Hindlimb muscle (tissue), 1 donor: ENCODE measurements around the gene SSNA1. TPM values are rescaled to one million over a fixed set of nuclear protein-coding genes. Genes with fewer than 3 reads are reported as not detected.

Experiments used
- DNase-seq: peaks from one replicate; pipeline ENCODE4 v3.0.0-alpha.2; 2013
- polyA plus RNA-seq: library from polyadenylated mRNA; unstranded; fragments of 120-200 nt; gene quantifications from one replicate; pipeline ENCODE4 v1.2.1, GENCODE V29; 2013; ENCODE audit not compliant: insufficient read length

SSNA1 gene
- polyA plus RNA-seq, 1 donor, result 66.5 TPM

DNA sequence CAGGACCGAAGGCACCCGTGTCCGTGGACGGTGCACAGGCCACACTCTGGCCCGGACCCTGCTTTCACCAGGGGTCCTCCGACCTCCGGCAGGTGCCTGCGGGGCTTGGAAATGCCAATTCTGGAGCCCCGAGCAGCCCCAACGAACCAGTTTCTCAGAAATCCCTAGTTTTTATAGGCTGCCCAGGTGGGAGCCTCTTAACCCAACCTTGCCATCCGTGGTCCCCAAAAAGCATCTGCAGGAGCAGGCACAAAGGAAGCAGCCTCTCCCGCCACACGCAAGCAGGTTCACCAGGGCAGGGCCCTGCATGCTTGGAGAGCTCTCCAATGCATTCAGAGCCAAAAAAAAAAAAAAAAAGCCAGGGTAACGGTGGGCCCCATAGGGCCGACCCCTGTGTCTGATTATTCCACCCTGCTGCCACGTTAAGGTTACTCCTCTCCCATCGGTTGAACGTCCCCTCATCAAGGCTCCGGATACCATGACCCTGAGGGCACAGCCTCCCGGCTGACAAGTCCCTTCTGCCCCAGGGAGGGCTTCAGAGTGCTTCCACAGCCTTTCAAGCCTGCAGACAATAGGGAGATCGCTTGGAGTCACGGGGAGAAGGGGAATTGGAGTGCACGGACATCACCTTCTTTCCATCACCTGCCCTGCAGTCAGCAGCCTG lies 12.9 kb downstream of the SSNA1 start:
- no peak for DNase-seq

DNA sequence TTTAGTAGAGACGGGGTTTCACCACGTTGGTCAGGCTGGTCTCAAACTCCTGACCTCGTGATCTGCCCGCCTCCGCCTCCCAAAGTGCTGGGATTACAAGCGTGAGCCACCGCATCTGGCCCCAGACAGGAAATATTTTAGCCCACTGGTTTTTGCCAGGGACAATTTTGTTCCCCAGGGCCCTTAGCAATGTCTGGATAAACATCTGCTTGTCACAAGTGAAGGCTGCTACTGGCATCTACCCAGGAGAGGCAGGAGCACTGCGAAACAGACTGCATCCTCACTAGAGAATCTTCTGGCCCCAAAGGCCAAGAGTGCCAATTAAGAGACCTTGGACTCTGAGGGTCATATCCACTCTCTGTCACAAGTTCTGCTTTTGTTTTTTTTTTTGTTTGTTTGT lies 14.5 kb downstream of the SSNA1 start:
- no peak for DNase-seq

DNA sequence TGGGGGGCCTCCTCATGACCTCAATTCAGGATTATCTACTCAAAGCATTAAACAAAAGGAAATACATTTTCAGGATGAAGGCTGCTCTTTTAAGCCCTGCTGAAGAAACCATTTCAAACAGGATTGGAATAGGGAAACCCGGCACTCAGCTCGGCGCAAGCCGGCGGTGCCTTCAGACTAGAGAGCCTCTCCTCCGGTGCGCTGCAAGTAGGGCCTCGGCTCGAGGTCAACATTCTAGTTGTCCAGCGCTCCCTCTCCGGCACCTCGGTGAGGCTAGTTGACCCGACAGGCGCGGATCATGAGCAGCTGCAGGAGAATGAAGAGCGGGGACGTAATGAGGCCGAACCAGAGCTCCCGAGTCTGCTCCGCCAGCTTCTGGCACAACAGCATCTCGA lies 16.3 kb downstream of the SSNA1 start:
- DNase-seq, result no peak

DNA sequence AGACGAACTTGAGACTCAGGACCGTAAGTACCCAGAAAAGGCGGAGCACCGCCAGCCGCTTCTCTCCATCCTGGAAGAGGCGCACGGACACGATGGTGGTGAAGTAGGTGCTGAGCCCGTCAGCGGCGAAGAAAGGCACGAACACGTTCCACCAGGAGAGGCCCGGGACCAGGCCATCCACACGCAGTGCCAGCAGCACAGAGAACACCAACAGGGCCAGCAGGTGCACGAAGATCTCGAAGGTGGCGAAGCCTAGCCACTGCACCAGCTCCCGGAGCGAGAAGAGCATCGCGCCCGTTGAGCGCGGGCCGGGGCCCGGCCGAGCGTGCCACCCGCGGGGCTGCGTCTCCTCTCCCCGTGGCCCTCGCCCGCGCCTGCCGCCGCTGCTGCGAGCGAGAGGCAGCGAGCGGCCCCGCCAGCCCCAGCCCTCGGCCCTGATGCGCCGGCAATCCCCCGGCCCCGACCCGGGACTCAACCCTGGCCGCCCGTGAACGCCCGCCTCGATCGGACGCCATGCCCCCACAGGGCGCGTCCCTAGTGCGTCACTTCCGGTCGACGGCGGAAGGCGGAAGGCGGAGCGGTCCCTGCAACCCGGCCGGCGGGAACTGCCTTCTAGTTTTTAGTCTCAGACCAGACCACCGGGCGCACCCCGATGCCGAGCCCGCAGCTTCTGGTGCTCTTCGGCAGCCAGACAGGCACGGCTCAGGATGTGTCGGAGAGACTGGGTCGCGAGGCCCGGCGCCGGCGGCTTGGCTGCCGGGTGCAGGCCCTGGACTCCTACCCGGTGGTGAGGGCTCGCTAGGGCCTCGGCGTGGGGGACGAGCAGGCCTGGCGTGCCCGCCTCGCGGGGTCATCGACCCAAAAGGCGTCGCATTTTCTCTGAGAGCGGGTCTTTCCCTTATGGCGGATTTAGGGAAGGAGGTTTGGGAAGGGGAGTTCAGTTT lies 16.9 kb downstream of the SSNA1 start, which contains the start of the genes NDOR1 and TMEM203:
Gene NDOR1, plus strand, starts transcription at position 575 of the 944 bp plus-strand sequence. Its CDS starts 78 bp downstream, at position 653.
Gene TMEM203, minus strand, starts transcription at position 523 of the 944 bp plus-strand sequence. Its CDS starts 234 bp downstream, at position 289.
- peak; percentile 94 for DNase-seq

DNA sequence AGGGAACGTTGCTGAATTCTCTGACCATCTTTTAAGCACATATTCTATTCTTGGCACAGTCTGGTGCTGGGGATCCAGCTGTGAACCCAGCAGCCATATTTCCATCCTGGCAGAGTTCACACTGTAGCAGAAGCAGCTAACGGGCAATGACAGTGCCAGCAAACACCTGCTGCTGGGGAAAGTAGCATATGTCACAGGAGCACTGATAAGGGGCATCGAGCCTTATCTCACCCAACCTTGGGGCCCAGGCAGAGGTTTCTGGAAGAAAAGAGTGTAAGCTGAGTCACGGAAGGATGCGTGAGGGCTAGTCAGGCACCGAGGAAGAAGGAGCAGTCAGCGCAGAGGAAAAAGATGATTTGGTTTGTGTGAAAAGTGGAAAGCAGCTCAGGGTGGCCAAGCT lies 18.1 kb downstream of the SSNA1 start:
- DNase-seq, result no peak

DNA sequence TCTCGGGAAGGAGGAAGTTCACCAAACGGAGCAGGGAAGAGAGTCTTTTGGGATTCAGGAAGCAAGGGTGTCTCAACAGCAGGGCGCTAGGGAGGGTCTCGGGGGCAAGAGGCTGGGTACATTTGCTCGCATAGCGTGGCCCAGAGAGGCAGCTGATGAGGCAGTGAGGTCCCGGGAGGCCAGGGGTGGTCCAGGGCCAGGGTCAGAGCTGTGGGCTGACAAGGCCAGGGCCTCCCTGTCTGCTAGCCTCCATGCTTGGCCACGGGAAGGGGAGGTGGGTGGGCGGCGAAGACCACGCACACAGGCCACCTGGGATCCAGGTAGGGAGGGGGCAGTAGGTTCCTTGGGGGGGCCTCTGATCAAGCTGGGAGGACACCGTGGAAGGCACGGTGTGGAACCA lies 23.1 kb downstream of the SSNA1 start:
- no peak for DNase-seq

DNA sequence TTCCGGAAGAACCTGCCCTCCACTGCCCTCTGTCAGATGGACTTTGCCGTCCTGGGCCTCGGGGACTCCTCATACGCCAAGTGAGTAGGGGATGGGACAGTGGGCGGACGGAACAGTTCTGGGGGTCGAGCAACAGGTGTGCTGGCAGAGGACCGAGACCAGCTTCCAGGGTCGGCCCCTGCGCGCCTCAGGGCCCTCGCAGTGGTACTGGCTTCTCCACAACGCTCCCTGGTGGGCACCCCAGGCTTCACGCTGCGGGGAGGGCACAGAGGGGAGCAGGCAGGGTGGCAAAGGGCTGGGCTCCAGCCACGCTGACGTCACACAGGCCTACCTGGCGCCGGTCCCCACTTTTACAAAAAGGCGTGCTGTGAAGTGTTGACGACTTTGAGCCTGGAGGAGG lies 24.0 kb downstream of the SSNA1 start:
- no peak for DNase-seq

DNA sequence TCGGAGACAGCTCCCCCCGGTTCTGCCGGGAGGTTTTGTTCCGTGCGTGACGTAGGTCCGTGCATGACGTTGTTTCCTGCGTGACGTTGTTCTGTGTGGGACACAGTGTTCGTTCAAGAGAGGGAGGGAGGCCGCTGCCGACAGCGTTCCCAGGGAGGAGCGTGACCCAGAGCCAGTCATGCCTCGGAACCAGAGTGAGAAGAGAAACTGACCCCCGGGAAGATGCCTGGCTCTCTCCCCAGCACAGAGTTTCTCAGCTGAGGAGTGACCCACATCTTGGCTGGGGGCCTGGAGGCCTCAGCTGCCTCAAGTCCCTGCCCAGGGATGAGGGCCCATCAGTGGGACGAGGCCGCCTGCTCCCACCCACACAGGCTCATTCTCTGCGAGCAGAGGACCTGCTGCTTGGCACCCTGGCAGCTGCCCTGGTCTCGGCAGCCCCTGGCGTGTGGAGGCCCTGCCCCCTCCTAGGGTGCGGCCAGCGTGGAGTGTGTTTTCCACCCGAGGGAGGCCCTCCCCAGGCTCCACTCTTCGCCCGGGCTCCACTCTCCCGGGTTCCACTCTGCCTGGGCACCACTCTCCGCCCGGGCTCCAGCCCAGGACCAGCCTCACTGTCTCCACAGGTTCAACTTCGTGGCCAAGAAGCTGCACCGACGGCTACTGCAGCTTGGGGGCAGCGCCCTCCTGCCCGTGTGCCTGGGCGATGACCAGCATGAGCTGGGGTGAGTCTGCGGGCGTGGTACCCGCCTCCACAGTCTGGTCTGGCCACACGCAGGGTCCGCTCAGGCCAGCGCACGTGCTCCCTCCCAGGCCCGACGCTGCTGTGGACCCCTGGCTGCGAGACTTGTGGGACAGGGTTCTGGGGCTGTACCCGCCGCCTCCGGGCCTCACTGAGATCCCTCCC lies 24.9 kb downstream of the SSNA1 start:
- no peak for DNase-seq

DNA sequence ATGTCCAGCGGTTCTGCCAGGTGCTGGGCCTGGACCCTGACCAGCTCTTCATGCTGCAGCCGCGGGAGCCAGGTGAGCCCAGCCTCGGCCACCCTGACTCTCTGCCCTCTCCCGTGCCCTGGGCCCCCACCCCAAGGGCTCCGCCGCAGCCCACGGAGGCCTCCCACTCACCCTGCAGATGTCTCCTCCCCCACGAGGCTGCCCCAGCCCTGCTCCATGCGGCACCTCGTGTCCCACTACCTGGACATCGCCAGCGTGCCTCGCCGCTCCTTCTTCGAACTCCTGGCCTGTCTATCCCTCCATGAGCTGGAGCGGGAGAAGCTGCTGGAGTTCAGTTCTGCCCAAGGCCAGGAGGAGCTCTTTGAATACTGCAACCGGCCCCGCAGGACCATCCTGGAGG lies 26.1 kb downstream of the SSNA1 start:
- DNase-seq, result no peak

DNA sequence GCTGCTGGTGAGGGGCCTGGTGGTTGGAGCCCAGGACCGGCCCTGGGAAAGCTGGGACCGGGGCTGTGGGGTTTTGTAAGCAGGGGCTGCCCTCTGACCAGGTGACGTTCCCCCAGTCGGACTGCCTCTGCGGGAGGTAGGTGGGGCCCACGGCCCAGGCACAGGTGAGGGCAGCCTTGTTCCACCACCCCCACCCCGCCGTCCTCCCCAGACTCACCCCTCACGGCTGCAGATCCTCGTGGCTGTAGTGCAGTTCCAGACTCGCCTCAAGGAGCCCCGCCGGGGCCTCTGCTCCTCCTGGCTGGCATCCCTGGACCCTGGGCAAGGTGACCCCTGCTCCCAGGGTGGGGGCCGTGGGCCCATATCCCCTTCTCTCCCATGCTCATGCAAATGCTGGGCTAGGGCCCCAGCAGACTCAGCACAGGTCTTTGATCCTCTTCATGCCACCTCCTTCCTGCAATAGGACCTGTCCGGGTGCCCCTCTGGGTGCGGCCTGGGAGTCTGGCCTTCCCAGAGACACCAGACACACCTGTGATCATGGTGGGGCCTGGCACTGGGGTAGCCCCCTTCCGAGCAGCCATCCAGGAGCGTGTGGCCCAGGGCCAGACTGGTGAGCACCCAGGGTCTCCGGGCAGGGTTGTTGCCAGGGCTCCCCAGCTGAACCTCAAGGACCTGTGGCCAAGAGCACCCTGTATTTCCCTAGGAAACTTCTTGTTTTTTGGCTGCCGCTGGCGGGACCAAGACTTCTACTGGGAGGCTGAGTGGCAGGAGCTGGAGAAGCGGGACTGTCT lies 26.9 kb downstream of the SSNA1 start:
- no peak for DNase-seq

DNA sequence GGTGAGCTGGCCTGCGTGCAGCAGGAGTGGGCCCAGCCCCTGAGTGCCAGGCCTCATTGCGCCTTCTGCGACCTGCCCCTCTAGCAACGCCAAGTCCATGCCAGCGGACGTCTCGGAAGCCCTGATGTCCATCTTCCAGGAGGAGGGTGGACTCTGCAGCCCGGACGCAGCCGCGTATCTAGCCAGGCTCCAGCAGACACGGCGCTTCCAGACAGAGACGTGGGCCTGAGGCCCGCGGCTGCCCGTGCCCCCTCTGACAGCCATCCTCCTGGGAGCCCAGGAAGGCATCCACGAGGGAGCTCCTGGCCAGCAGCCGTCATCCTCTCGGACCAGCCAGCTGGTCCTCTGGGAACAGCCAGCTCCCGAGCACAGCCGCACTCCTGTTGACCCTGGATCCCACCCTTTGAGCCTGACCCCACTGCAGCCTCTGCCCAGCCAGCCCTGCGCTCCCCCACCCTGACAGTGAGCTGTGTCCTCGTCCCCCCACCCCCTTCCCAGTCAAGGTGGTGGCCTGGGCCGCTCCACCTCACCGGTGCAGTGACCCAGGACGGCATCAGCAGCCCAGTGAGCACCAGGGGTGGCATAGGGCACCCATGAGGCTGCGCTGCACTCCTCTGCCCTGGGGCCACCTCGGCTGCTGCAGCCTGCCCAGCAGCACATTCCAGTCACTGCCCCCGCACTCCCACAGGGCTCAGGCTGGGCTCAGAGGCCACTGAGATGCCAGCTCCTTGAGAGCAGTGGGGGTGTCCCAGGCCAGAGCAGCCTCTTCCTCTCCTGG lies 27.9 kb downstream of the SSNA1 start:
- DNase-seq, result no peak

DNA sequence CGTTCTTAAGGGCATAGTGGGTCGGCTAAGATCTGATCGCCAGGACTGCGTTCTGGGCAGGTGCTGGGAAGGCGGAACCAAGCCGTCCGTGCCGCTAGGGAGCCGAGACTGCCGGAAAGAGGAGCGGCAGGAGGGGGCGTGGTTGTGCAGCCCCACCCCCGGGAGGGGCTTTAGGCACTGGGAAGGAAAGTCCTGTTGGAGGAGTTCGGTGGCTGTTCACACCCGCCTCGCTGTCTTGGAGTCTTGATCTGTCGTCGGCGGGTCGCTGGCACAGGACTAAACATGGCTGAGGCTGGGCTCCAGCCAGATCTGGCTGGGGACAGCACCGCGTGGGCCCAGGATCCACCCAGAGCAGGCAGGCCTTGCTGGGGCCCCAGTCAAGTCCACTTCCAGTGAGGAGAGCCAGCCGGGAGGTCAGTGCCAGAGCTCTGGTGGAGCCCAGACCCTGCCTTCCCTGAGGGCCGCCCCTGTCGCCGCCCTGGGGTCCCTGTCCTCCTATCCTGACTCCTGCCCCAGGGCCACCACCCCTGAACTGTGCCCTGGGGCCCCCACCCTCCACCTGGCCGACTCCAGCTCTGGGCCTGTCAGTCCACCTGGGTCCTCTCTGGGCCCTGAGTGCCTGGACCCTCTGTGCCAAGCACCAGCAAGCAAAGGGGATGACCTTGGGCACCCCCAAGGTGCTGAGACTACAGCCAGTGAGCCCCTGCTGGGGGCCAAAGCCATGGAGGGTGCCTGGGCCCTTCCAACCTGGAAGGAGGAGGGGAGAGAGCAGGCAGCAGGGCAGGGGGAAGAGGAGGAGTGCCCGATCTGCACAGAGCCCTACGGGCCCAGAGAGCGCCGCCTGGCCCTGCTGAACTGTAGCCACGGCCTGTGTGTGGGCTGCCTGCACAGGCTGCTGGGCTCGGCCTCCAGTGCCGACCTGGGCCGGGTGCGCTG lies 29.1 kb downstream of the SSNA1 start:
- DNase-seq, result no peak

DNA sequence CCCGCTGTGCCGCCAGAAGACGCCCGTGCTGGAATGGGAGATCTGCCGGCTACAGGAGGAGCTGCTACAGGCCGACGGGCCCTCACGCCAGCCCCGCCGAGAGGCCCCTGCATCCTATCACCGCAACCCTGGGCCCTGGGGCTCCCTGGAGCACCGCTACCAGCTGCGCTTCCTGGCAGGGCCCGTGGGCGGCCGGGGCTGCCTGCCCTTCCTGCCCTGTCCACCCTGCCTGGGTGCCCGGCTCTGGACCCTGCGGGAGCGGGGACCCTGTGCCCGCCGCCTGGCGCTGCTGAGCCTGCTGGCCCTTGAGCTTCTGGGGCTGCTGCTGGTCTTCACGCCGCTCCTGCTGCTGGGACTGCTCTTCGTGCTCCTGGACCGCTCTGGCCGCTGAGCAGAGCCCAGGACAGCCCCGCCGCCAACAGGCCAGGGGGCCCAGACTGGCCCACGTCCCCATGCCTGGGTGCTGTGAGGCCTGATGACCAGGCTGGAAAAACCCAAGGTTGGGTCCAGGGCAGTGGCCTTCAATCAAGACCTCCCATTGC lies 29.8 kb downstream of the SSNA1 start:
- no peak for DNase-seq

DNA sequence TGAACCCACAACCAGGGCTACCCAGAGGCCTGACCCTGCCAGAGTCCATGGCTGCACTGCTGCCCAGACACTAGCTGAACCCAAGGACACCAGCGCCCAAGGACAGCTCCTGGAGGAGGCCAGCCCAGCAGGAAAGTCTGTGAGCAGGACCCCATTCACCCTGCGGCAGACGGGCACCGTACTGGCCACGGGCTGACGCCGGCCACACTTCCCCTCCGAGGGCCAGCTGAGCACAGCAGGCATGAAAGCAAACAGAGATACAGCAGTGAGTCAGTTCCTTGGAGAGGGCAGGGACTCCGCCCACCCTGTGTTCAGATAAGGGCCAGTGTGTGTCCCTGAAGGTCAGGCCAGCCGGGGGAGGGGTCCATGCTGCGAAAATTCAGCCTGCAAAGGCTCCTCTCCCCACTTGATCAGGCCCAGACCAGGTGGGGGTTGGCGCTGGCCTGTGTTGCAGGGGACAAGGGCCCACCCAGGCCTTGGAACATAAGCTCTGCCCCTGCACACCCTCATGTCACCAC lies 30.3 kb downstream of the SSNA1 start:
- DNase-seq, result no peak

DNA sequence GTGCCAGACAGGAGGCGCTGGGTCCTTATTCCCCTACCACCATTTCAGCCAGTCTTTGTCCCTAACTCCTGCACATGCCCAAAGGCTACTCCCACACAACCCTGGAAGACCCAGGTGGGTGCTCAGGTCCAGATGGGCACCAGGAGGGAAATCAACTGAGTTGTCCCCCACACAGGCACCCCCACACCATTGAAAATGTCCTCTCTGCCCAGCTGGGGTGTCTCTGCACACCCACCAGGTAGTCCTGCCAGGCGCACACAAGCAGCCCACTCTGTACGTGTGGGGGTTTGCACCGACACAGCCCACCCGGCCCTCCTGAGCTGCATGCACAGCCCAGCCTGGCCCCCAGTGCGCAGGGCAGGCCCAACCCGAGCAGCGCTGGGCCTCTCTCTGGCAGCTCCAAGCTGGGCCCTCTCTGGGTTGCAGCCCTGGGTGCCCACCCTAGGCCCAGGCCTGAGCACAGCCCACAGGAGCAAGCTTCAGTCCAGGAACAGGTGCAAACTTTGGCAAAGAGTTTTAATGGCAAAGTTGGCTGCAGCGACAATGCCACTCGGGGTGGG lies 31.4 kb downstream of the SSNA1 start:
- DNase-seq, result no peak

DNA sequence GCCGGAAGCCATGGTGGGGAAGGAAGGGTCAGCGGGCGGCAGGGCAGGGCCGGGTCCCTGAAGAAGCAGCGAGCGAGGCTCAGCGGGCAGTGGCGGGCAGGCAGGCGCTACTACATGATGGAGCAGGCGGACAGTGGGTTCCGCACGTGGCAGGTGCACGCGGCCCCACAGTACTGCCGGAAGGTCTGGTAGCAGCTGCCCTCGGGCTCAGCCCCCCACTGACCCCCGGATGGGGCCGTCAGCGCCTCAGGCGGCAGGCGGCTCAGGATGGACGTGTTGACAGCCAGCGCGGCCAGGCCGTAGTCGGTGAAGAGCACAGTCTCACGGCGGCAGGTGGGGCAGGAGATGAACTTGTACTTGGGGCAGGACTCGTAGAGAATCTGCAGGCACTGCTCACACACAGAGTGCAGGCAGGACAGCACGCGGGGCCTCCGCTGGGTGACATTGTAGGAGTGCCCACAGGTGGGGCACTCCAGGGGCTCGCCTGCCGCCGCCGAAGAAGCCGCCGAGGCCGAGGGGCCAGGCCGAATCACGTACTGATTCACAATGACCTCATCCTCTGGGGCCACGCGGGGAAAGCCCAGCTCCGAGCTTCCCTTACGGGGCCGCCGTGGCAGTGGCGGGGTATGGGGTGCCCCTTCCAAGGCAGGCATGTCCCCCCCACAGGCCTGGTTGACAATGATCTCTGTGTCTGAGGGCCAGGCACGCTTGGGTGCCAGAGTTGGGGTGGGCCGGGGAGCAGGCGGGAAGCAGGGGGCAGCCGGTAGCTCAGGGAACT lies 32.0 kb downstream of the SSNA1 start:
- DNase-seq, result no peak

DNA sequence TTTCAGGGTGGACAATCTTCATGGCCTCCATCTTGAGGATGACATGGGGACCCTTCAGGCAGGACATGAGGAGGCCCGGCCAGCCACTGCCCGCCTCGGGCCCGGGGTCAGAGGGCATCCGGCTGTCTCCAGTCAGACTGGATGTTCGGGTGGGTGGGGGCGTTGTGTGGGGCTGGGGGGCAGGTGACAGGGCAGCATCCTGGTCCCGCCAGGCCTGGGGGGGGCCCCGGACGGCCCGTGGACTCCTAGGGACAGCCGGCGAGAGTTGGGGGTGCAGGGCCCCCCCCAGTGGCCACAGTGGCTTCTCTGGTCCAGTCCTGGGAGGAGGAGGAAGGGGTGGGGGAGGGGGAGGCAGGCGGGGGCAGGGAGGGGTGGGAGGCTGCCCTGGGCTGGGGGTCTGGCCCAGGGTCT lies 32.6 kb downstream of the SSNA1 start:
- DNase-seq, result no peak

DNA sequence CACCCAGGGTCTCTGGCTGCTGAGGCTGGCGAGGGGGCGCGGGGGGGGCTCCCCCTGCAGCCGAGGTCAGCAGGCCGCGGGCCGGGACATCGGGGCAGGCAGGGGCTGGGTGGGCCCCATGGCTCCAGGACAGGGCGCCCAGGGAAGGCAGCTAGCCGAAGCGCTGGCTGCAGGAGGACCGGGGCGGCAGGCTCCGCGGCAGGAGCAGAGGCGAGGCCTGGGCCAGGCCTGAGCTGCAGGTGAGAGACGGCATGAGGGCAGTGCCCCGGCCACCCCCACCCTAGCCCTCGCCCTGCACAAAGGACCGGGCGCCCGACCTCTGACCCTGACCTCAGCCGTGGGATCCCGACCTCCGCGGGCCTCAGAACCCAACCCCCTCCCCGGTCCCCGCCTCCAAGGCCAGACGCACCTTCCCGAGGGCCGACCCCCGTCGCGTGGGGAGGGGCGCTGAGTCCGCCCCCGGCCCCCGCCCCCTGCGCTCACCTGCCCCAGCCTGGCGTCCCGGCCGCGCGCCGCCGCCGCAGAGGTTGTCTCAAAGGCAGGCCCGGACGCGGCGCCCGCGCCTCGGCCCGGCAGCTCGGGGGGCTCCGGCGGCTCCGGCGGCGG lies 33.1 kb downstream of the SSNA1 start:
- no peak for DNase-seq
